Fibroblast of villous mesenchyme (primary cell): Measurements from ENCODE around the gene OR5AU1. TPM values are rescaled to one million over a fixed set of nuclear protein-coding genes. Genes with fewer than 3 reads are reported as not detected.

Experiments
- DNase-seq: peaks from one replicate; pipeline ENCODE4 v3.0.0-alpha.2; 2010; ENCODE audit warnings: low read depth
- H3K4me3 ChIP-seq: 2 replicates; pipeline ENCODE4 v1.5.1; 2011; ENCODE audit warnings: low read depth, mild to moderate bottlenecking, low read length
- CTCF ChIP-seq: IDR thresholded peaks from 2 replicates; pipeline ENCODE4 v1.5.1; 2012; ENCODE audit warnings: low read depth, mild to moderate bottlenecking, low read length; ENCODE audit not compliant: insufficient read depth
- total RNA-seq: library from RNA; depleted of rRNA; stranded (reverse); fragments of >200 nt; gene quantifications from 2 replicates; pipeline ENCODE4 v1.2.3, GENCODE V29; 2012

Gene OR5AU1
- total RNA-seq, 1 donor: not detected

- no peak for DNase-seq
- TF ChIP-seq CTCF: no peak
- no peak overlapping the region for H3K4me3 ChIP-seq
These were observed 35.2 kb downstream of the OR5AU1 start for GRCh38 chr14:21120686-21121085.

DNA sequence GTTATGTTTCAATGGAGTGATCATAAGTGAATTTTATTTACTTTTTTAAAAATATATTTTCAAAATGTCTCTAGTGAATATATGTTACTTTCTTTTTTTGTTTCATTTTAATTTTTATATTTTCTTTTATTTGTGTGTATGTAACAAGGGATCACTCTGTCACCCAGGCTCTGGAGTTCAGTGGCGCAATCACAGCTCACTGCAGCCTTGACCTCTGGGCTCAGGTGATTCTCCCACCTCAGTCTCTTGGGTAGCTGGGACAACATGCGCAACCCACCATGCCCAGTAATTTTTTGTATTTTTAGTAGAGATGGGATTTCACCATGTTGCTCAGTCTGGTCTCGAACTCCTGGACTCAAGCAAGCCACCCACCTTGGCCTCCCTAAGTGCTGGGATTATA is 36.9 kb downstream of the OR5AU1 start:
- no peak for DNase-seq
- H3K4me3 ChIP-seq: no peak overlapping the region
- no peak for TF ChIP-seq CTCF

- DNase-seq: no peak
- H3K4me3 ChIP-seq: no peak overlapping the region
- TF ChIP-seq CTCF: no peak
These were observed 42.5 kb downstream of the OR5AU1 start for GRCh38 chr14:21113369-21113768.

DNA sequence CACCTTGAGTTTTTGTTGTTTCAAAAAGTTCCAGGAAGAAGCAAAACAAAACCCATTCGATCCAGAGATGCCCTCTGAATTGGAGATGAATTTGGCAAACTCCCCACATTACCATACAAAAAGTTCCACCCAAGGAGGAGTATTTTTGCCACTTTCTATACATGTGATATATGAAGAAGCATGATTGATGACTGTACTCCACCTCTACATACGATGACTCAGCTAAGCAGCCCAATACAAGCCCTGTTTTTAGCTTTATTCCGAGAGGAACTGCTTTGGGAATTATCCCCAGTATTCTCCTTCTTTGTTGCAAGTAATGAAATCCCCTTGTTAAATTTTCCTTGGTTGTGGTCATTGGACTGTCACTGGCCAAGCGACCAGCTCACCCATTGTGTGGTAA is 43.6 kb downstream of the OR5AU1 start:
- TF ChIP-seq CTCF: no peak
- no peak for DNase-seq

GRCh38 chr14:21109377-21110138 is 46.3 kb downstream of the OR5AU1 start:
- no peak for DNase-seq
- TF ChIP-seq CTCF: no peak
- H3K4me3 ChIP-seq: no peak overlapping the region

More for the DNA sequence above, 43.6 kb downstream of the OR5AU1 start:
- no peak overlapping the region for H3K4me3 ChIP-seq

DNA sequence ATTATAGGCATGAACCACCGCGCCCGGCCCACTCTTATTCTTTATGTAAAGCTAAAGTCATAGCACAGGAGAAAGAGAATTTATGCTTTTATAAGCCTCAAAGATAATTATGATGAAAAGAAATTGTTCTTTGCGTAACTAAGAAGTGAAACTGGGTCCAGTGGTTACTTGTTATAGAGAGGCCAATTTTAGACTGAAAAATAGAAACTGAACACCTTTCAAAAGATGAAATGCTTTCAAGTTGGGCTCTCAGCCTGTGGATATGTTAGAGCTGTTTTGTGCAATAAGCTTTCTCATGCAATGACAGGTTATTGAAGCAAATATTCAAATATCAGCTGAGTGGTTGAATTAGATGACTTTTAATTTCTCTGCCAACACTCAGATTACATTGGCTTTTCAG is 47.1 kb downstream of the OR5AU1 start:
- TF ChIP-seq CTCF: no peak
- no peak overlapping the region for H3K4me3 ChIP-seq
- no peak for DNase-seq

DNA sequence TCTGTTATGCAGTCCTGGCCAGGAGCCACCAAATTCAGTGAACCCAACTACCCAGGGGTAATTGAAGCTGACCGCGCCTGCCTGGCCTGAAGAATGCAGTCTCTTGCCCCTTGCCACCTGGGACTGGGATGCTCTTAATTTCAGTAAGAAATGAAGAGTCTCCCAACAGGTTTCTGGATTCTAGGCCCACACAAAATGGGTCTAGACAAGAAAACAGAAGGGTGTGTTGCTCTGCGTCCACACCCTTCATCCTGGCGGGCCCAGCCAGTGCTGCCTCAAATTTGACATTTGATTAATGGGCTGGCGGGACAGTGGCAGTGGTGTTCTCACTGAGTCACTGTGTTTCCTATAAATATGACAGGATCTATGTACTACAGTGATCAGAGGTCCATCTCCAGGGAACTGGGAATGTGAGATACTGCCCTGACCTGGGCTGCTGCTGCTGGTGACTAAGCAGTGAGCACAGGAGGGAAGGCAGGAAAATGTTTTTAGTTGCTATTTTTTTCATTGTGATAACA is 48.5 kb downstream of the OR5AU1 start:
- no peak for TF ChIP-seq CTCF
- peak; percentile 59 for DNase-seq
- no peak overlapping the region for H3K4me3 ChIP-seq
